HL-60 (cell line): ENCODE data around the gene NSMF.

Experiments used
- DNase-seq, 2 experiments: peaks; one replicate each; pipeline ENCODE4 v3.0.0-alpha.2; 2010 to 2020; ENCODE audit warnings: low read depth in 1 of 2, low spot score in 1 of 2
- H3K27ac ChIP-seq: fragments of 250-450 bp; sonication (Bioruptor Pico); replicated peaks from 2 replicates; pipeline ENCODE4 v1.5.1; 2020; ENCODE audit warnings: mild to moderate bottlenecking, moderate library complexity
- H3K27me3 ChIP-seq: fragments of 250-450 bp; sonication (Bioruptor Pico); 2 replicates; pipeline ENCODE4 v1.5.1; 2021; ENCODE audit warnings: mild to moderate bottlenecking, moderate library complexity; ENCODE audit not compliant: insufficient read depth, poor library complexity, severe bottlenecking
- H3K4me3 ChIP-seq: replicated peaks from 2 replicates; pipeline ENCODE4 v1.5.1; 2011; ENCODE audit warnings: mild to moderate bottlenecking, control low read depth, low read length; ENCODE audit not compliant: insufficient read depth
- GABPA ChIP-seq: IDR thresholded peaks from 2 replicates; pipeline ENCODE4 v1.6.1; 2012; ENCODE audit warnings: low read depth
- POLR2AphosphoS5 ChIP-seq: IDR thresholded peaks from 2 replicates; pipeline ENCODE4 v1.6.1; 2012; ENCODE audit warnings: low read depth
- SPI1 ChIP-seq: IDR thresholded peaks from 2 replicates; pipeline ENCODE4 v1.6.1; 2012; ENCODE audit warnings: low read depth, mild to moderate bottlenecking, borderline replicate concordance
- TF ChIP-seq, protein P1 (sequence below): IDR thresholded peaks from 2 replicates; pipeline ENCODE4 v1.6.1; 2012; ENCODE audit warnings: low read depth; ENCODE audit not compliant: insufficient replicate concordance
- TF ChIP-seq, protein P2 (sequence below): IDR thresholded peaks from one replicate; pipeline ENCODE4 v1.5.1; 2011; ENCODE audit warnings: low read length, control low read depth, inconsistent platforms; ENCODE audit not compliant: insufficient read depth

NSMF gene

DNA sequence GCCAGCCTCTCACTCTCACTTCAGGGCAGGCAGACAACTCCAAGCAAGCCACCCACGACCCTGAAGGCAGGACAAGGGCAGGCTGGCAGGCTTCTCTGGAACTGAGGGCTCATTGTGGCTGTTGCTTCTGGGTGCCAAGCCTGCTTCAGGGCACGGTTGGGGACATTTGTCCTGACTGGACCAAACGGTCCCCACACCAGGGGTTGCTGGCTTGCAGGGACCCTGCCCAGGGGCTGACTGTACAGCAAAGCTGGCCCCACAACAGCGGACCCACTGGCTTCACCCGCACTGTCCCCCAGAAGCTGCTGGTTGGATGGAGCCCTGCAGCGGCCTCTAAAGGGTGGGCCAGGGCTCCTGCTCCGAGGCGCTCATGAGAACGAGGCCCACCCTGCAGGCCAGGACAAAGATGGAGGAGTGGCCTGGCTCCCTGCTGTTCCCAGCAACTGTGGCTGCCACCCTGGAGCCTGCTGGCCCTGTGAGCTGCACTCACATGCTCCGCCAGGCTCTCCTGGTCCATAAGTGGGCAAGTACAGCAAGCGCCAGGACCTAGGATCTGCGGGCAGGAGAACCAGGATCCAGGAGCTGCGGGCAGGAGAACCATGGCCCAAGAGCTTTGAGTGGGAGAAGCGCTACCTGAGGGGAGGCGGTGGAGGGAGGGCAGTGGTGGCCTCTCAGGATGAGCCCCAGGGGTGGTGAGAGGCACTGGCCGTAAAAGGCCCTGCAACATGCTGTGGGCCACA is 34.4 kb upstream of the NSMF start:
- H3K27ac ChIP-seq = no peak overlapping the region; the same call in 1 of the 2 replicates
- DNase-seq = no peak
- no peak overlapping the region for H3K4me3 ChIP-seq
- TF ChIP-seq, protein P1, sequence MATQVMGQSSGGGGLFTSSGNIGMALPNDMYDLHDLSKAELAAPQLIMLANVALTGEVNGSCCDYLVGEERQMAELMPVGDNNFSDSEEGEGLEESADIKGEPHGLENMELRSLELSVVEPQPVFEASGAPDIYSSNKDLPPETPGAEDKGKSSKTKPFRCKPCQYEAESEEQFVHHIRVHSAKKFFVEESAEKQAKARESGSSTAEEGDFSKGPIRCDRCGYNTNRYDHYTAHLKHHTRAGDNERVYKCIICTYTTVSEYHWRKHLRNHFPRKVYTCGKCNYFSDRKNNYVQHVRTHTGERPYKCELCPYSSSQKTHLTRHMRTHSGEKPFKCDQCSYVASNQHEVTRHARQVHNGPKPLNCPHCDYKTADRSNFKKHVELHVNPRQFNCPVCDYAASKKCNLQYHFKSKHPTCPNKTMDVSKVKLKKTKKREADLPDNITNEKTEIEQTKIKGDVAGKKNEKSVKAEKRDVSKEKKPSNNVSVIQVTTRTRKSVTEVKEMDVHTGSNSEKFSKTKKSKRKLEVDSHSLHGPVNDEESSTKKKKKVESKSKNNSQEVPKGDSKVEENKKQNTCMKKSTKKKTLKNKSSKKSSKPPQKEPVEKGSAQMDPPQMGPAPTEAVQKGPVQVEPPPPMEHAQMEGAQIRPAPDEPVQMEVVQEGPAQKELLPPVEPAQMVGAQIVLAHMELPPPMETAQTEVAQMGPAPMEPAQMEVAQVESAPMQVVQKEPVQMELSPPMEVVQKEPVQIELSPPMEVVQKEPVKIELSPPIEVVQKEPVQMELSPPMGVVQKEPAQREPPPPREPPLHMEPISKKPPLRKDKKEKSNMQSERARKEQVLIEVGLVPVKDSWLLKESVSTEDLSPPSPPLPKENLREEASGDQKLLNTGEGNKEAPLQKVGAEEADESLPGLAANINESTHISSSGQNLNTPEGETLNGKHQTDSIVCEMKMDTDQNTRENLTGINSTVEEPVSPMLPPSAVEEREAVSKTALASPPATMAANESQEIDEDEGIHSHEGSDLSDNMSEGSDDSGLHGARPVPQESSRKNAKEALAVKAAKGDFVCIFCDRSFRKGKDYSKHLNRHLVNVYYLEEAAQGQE = no peak
- TF ChIP-seq, protein P2, sequence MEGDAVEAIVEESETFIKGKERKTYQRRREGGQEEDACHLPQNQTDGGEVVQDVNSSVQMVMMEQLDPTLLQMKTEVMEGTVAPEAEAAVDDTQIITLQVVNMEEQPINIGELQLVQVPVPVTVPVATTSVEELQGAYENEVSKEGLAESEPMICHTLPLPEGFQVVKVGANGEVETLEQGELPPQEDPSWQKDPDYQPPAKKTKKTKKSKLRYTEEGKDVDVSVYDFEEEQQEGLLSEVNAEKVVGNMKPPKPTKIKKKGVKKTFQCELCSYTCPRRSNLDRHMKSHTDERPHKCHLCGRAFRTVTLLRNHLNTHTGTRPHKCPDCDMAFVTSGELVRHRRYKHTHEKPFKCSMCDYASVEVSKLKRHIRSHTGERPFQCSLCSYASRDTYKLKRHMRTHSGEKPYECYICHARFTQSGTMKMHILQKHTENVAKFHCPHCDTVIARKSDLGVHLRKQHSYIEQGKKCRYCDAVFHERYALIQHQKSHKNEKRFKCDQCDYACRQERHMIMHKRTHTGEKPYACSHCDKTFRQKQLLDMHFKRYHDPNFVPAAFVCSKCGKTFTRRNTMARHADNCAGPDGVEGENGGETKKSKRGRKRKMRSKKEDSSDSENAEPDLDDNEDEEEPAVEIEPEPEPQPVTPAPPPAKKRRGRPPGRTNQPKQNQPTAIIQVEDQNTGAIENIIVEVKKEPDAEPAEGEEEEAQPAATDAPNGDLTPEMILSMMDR = no peak
- no peak for TF ChIP-seq POLR2AphosphoS5
- no peak for TF ChIP-seq SPI1
- TF ChIP-seq GABPA = no peak
- H3K27me3 ChIP-seq = no peaks in the 10 kb centered on the region

DNA sequence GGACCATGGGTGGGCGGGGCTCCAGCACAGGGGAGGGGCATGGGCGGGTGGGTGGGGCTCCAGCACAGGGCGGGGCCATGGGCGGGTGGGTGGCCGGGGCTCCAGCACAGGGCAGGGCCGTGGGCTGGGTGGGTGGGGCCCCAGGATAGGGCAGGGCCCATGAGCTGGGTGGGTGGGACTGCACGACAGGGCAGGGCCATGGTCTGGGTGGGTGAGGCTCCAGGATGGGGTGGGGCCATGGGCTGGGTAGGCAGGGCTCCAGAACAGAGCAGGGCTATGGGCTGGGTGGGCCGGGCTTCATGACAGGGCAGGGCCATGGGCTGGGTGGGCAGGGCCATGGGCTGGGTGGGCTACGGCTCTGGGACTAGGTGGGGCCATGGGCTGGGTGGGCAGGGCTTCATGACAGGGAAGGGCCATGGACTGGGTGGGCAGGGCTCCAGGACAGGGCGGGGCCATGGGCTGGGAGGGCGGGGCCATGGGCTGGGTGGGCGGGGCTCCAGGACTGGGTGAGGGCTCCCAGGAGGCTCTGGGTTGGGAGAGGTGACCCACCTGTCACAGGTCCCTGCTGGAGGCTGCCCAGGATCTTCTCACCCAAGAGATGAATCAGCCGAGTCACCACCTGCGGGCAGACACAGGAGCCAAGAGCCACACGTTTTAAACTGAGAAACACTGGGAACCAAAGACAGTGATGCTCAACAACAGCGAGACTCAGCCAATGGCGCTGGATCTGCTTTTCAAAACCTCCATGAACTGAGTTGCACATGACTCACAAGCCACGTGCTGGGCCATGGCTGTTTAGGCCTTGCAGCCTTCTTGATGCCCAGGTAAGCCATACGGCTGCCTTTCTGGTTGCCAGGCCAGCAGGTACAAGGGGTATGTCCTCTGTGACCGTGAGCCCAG is 33.6 kb upstream of the NSMF start:
- DNase-seq = no peak
- Histone ChIP-seq H3K27me3 (no peaks in the 10 kb centered on the region), H3K4me3 (no peak overlapping the region), H3K27ac (no peak overlapping the region)
- TF ChIP-seq, protein P1 = no peak
- no peak for TF ChIP-seq POLR2AphosphoS5

DNA sequence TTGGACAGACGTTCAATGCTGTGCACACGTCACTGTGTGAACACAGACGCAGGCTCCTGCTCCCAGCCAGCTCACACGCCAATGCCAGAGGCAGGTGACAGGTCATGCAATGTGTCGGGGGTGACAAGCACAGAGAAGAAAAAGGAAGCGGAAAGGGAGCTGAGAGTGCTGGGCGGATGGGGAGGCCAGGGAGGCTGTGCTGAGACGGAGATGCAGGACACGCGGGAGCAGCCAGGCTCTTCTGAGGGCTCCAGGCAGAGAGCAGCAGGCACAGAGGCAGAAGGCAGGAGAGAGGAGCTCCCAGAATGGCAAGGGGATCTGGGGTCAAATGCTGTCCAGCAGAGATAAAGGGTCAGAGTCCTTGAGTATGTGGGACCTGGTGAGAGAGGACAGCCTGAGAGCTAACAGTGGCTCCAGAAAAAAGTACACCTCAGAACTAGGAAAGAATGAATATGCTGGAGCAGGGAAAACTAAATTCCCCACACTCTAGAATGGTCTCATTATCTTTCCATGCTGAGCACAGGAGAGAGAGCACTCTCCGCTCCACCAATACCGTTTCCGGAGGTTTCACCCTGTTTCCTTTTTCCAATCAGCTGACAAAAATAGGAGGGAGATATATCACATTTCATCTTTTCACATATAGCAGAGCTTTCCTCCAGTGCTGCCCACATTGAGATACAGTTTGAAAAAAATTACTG is 32.8 kb upstream of the NSMF start:
- no peak overlapping the region for H3K27ac ChIP-seq
- TF ChIP-seq, protein P2 = no peak
- TF ChIP-seq POLR2AphosphoS5 (no peak), SPI1 (no peak), GABPA (no peak)
- TF ChIP-seq, protein P1 = no peak
- no peak overlapping the region for H3K4me3 ChIP-seq
- no peaks in the 10 kb centered on the region for H3K27me3 ChIP-seq
- DNase-seq = no peak
